OCI-LY3 (cell line): ENCODE measurements around the gene TBL1XR1.
"Not testable (repeated sequence)": the region's sequence is repeated elsewhere in the genome, so short reads cannot be mapped to it uniquely, and the experiment has no call there.

ENCODE experiments used
- H2AFZ ChIP-seq: fragments of 200-600, 300-600 bp; shearing (Covaris generic); 2 replicates; pipeline ENCODE4 v1.6.0; 2014; ENCODE audit warnings: antibody characterized with exemption, low read depth, low read length
- H3K27ac ChIP-seq: fragments of 200-600, 300-600 bp; sonication (generic); 2 replicates; pipeline ENCODE4 v1.5.1; 2014; ENCODE audit warnings: mild to moderate bottlenecking, low read length, moderate library complexity, mixed read lengths
- H3K27me3 ChIP-seq: fragments of 200-600, 300-600 bp; sonication (generic); 2 replicates; pipeline ENCODE4 v1.6.1; 2014; ENCODE audit warnings: low read depth, low read length, mixed read lengths
- H3K36me3 ChIP-seq: fragments of 200-600, 300-600 bp; sonication (generic); replicated peaks from 2 replicates; pipeline ENCODE3; 2014; ENCODE audit warnings: low read depth, low read length, mixed read lengths
- H3K4me1 ChIP-seq: fragments of 300-600, 200-600 bp; sonication (generic); 2 replicates; pipeline ENCODE4 v1.6.1; 2014; ENCODE audit warnings: low read length, mixed read lengths
- H3K4me2 ChIP-seq: fragments of 200-600, 300-600 bp; sonication (generic); 2 replicates; pipeline ENCODE4 v1.6.1; 2014; ENCODE audit warnings: low read length, mixed read lengths
- H3K4me3 ChIP-seq: fragments of 300-600, 200-600 bp; sonication (generic); 2 replicates; pipeline ENCODE4 v1.5.1; 2014; ENCODE audit warnings: antibody characterized with exemption, mild to moderate bottlenecking, low read length, moderate library complexity
- H3K79me2 ChIP-seq: fragments of 300-600, 200-600 bp; shearing (Covaris generic); 2 replicates; pipeline ENCODE4 v1.6.1; 2014; ENCODE audit warnings: mild to moderate bottlenecking, low read length, mixed read lengths
- H3K9ac ChIP-seq: fragments of 300-600, 200-600 bp; shearing (Covaris generic); 2 replicates; pipeline ENCODE4 v1.6.0; 2014; ENCODE audit warnings: mild to moderate bottlenecking, low read length, moderate library complexity
- H3K9me3 ChIP-seq: fragments of 200-600, 300-600 bp; shearing (Covaris generic); 2 replicates; pipeline ENCODE4 v1.6.1; 2014; ENCODE audit warnings: low read length, mixed read lengths; ENCODE audit not compliant: insufficient read depth
- H4K20me1 ChIP-seq: fragments of 200-600, 300-600 bp; sonication (generic); 2 replicates; pipeline ENCODE4 v1.6.1; 2016; ENCODE audit warnings: low read length, mixed read lengths; ENCODE audit not compliant: insufficient read depth
- EZH2phosphoT487 ChIP-seq: fragments of 200-600 bp; shearing (Covaris generic); IDR thresholded peaks from 2 replicates; pipeline ENCODE4 v1.6.1; 2018; ENCODE audit warnings: antibody characterized with exemption, mixed run types, low read depth
- TF ChIP-seq, protein P1 (sequence below): fragments of 200-600, 300-600 bp; sonication (generic); IDR thresholded peaks from 2 replicates; pipeline ENCODE4 v1.5.1; 2014; ENCODE audit warnings: antibody characterized with exemption, low read length, low read depth

Gene TBL1XR1

DNA sequence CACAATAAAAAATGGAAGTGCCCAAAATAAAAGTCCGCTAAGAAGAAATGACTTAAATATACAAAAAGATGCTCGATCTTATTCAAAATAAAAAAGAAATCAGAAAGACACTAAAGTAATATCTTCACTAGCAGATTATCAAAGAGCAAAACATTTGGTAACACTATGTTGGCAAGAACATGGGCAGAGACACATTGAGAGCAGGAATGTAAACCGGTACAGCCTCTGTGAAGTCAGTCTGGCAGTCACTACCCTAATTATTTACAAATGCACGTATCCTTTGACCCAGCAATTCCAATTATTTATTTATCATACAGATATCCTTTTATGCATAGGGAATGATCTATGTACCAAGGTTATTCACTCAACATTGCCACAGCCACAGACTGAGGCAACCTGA is 34.5 kb downstream of the TBL1XR1 start:
- peaks cover 59% of the 10 kb centered on the region for H3K36me3 ChIP-seq
- H3K9ac ChIP-seq, result no peak overlapping the region
- H3K9me3 ChIP-seq, result no peaks in the 10 kb centered on the region
- no peak overlapping the region for H3K4me2 ChIP-seq
- H3K27me3 ChIP-seq, result no peaks in the 10 kb centered on the region
- no peak overlapping the region for H3K27ac ChIP-seq
- no peak overlapping the region for H2AFZ ChIP-seq
- H4K20me1 ChIP-seq, result peaks cover 99% of the 10 kb centered on the region
- no peak overlapping the region for H3K4me3 ChIP-seq
- H3K4me1 ChIP-seq, result peaks cover 2% of the 10 kb centered on the region; the same call in 1 of the 2 replicates
- H3K79me2 ChIP-seq, result peaks cover 100% of the 10 kb centered on the region
- TF ChIP-seq, protein P1, sequence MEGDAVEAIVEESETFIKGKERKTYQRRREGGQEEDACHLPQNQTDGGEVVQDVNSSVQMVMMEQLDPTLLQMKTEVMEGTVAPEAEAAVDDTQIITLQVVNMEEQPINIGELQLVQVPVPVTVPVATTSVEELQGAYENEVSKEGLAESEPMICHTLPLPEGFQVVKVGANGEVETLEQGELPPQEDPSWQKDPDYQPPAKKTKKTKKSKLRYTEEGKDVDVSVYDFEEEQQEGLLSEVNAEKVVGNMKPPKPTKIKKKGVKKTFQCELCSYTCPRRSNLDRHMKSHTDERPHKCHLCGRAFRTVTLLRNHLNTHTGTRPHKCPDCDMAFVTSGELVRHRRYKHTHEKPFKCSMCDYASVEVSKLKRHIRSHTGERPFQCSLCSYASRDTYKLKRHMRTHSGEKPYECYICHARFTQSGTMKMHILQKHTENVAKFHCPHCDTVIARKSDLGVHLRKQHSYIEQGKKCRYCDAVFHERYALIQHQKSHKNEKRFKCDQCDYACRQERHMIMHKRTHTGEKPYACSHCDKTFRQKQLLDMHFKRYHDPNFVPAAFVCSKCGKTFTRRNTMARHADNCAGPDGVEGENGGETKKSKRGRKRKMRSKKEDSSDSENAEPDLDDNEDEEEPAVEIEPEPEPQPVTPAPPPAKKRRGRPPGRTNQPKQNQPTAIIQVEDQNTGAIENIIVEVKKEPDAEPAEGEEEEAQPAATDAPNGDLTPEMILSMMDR, result no peak
- no peak for TF ChIP-seq EZH2phosphoT487

GRCh38 chr3:177161603-177162002 is 35.7 kb downstream of the TBL1XR1 start:
- Histone ChIP-seq H3K36me3 (peaks cover 50% of the 10 kb centered on the region), H3K79me2 (peaks cover 100% of the 10 kb centered on the region), H4K20me1 (peaks cover 99% of the 10 kb centered on the region)
- H2AFZ ChIP-seq, H3K27me3 ChIP-seq, H3K4me3 ChIP-seq, H3K4me1 ChIP-seq, H3K9ac ChIP-seq, H3K4me2 ChIP-seq, H3K27ac ChIP-seq, H3K9me3 ChIP-seq: not testable (repeated sequence)

- no peak overlapping the region for H2AFZ ChIP-seq
- no peak overlapping the region for H3K9ac ChIP-seq
- H3K79me2 ChIP-seq, result peaks cover 100% of the 10 kb centered on the region
- no peak overlapping the region for H3K27ac ChIP-seq
- no peaks in the 10 kb centered on the region for H3K9me3 ChIP-seq
- no peaks in the 10 kb centered on the region for H3K4me1 ChIP-seq
- peaks cover 96% of the 10 kb centered on the region for H4K20me1 ChIP-seq
- H3K4me2 ChIP-seq, result no peak overlapping the region
- no peak for TF ChIP-seq EZH2phosphoT487
- TF ChIP-seq, protein P1, result no peak
- no peak overlapping the region for H3K4me3 ChIP-seq
- peaks cover 29% of the 10 kb centered on the region for H3K36me3 ChIP-seq
- H3K27me3 ChIP-seq, result no peaks in the 10 kb centered on the region
Observed at GRCh38 chr3:177158461-177158860, 38.8 kb downstream of the TBL1XR1 start.

- Histone ChIP-seq H3K36me3 (peaks cover 22% of the 10 kb centered on the region), H3K27ac (no peak overlapping the region), H3K9me3 (no peaks in the 10 kb centered on the region), H3K79me2 (peaks cover 100% of the 10 kb centered on the region), H2AFZ (no peak overlapping the region), H3K4me1 (no peaks in the 10 kb centered on the region), H3K27me3 (no peaks in the 10 kb centered on the region), H3K9ac (no peak overlapping the region), H4K20me1 (peaks cover 96% of the 10 kb centered on the region), H3K4me3 (no peak overlapping the region), H3K4me2 (no peak overlapping the region)
- TF ChIP-seq EZH2phosphoT487, result no peak
- TF ChIP-seq, protein P1, result no peak
Observed at GRCh38 chr3:177157492-177157891, 39.8 kb downstream of the TBL1XR1 start.

GRCh38 chr3:177154733-177155132 is 42.5 kb downstream of the TBL1XR1 start:
- no peak overlapping the region for H2AFZ ChIP-seq
- H3K4me2 ChIP-seq, result no peak overlapping the region
- H4K20me1 ChIP-seq, result peaks cover 96% of the 10 kb centered on the region
- peaks cover 100% of the 10 kb centered on the region for H3K79me2 ChIP-seq
- TF ChIP-seq EZH2phosphoT487, result no peak
- TF ChIP-seq, protein P1, result no peak
- peaks cover 8% of the 10 kb centered on the region; the same call in 1 of the 2 replicates for H3K4me1 ChIP-seq
- H3K9ac ChIP-seq, result no peak overlapping the region
- H3K27ac ChIP-seq, result no peak overlapping the region
- H3K27me3 ChIP-seq, result no peaks in the 10 kb centered on the region
- H3K4me3 ChIP-seq, result no peak overlapping the region
- H3K9me3 ChIP-seq, result no peaks in the 10 kb centered on the region
- H3K36me3 ChIP-seq, result peaks cover 11% of the 10 kb centered on the region
